HG03280 (cell line): Measurements from ENCODE around the gene DIPK1C.

Experiments used
- ATAC-seq: cut with Tn5 transposase; IDR thresholded peaks from one replicate; pipeline ENCODE4 v1.9.1; 2021; ENCODE audit warnings: mild to moderate bottlenecking, moderate library complexity; ENCODE audit not compliant: unreplicated experiment

Gene DIPK1C

GRCh38 chr18:74395006-74395405 lies 62.1 kb downstream of the DIPK1C start:
- no peak for ATAC-seq

GRCh38 chr18:74392323-74392722 lies 64.8 kb downstream of the DIPK1C start:
- ATAC-seq, result no peak

GRCh38 chr18:74390900-74391299 lies 66.2 kb downstream of the DIPK1C start:
- ATAC-seq, result no peak

GRCh38 chr18:74389991-74390390 lies 67.1 kb downstream of the DIPK1C start:
- no peak for ATAC-seq

- no peak for ATAC-seq
Measured at GRCh38 chr18:74389171-74389927, 67.8 kb downstream of the DIPK1C start.

GRCh38 chr18:74388227-74388626 lies 68.9 kb downstream of the DIPK1C start:
- ATAC-seq, result no peak

- no peak for ATAC-seq
Measured at GRCh38 chr18:74387383-74387782, 69.7 kb downstream of the DIPK1C start.
